Fibroblast of lung (primary cell): ENCODE data around the gene CFAP92. TPM values are rescaled to one million over a fixed set of nuclear protein-coding genes. Genes with fewer than 3 reads are reported as not detected.

ENCODE experiments used
- DNase-seq, 2 donors: peaks; one replicate each; pipeline versions ENCODE4 v3.0.0 to v3.0.0-alpha.2; 2010; ENCODE audit warnings: low read depth in 2 of 2
- H2AFZ ChIP-seq: 2 replicates; pipeline ENCODE4 v1.5.1; 2012; ENCODE audit warnings: low read length, control low read depth, inconsistent platforms
- H3K27ac ChIP-seq: 2 replicates; pipeline ENCODE4 v1.5.1; 2011; ENCODE audit warnings: low read length, control low read depth; ENCODE audit not compliant: insufficient read depth
- H3K27me3 ChIP-seq: 2 replicates; pipeline ENCODE4 v1.5.1; 2011; ENCODE audit warnings: mild to moderate bottlenecking, low read length; ENCODE audit not compliant: control insufficient read depth, insufficient read depth
- H3K36me3 ChIP-seq: 2 replicates; pipeline ENCODE4 v1.5.1; 2011; ENCODE audit warnings: low read length; ENCODE audit not compliant: control insufficient read depth, insufficient read depth
- H3K4me1 ChIP-seq: 2 replicates; pipeline ENCODE4 v1.5.1; 2011; ENCODE audit warnings: low read length; ENCODE audit not compliant: control insufficient read depth, insufficient read depth; ENCODE audit errors: extremely low read depth
- H3K4me2 ChIP-seq: 2 replicates; pipeline ENCODE4 v1.5.1; 2011; ENCODE audit warnings: low read length, control low read depth; ENCODE audit not compliant: insufficient read depth; ENCODE audit errors: extremely low read depth
- H3K4me3 ChIP-seq, 4 experiments: fragments of 200-600 bp in 1 of 4; sonication (generic) in 1 of 4; replicated peaks in 1 of 4; 2 replicates each; pipeline ENCODE4 v1.5.1; 2011 to 2016; ENCODE audit warnings: low read length in 4 of 4, low read depth in 3 of 4, mild to moderate bottlenecking in 3 of 4, control low read depth in 2 of 4, inconsistent platforms in 1 of 4, mixed read lengths in 1 of 4; ENCODE audit not compliant: insufficient read depth in 1 of 4; ENCODE audit errors: control extremely low read depth in 1 of 4
- H3K79me2 ChIP-seq: 2 replicates; pipeline ENCODE4 v1.5.1; 2012; ENCODE audit warnings: mild to moderate bottlenecking, low read length, inconsistent platforms; ENCODE audit not compliant: control insufficient read depth, insufficient read depth
- H3K9ac ChIP-seq: 2 replicates; pipeline ENCODE4 v1.5.1; 2011; ENCODE audit warnings: mild to moderate bottlenecking, low read length, control low read depth; ENCODE audit not compliant: insufficient read depth
- H3K9me3 ChIP-seq: 2 replicates; pipeline ENCODE4 v1.5.1; 2012; ENCODE audit warnings: low read depth, low read length; ENCODE audit not compliant: control insufficient read depth, insufficient read depth
- H4K20me1 ChIP-seq: 2 replicates; pipeline ENCODE4 v1.5.1; 2011; ENCODE audit warnings: low read length; ENCODE audit not compliant: control insufficient read depth, insufficient read depth; ENCODE audit errors: extremely low read depth
- EZH2 ChIP-seq: IDR thresholded peaks from 2 replicates; pipeline ENCODE4 v1.5.1; 2012; ENCODE audit warnings: low read length, control low read depth, mild to moderate bottlenecking; ENCODE audit errors: missing control alignments
- polyA plus RNA-seq, 2 donors: library from polyadenylated mRNA; depleted of rRNA in 1 of 2; stranded (reverse) in 1 of 2; unstranded in 1 of 2; fragments of >200 nt; gene quantifications; 2 replicates each; pipeline ENCODE4 v1.2.1, GENCODE V29; 2011 to 2012; ENCODE audit warnings: missing spikeins in 1 of 2
- total RNA-seq: library from RNA; depleted of rRNA; stranded (reverse); fragments of >200 nt; gene quantifications from 2 replicates; pipeline ENCODE4 v1.2.1, GENCODE V29; 2014
- TF ChIP-seq, protein P1 (sequence below), 2 donors: IDR thresholded peaks in 1 of 2; conservative IDR thresholded peaks in 1 of 2; 1 replicate in 1 of 2; 2 replicates in 1 of 2; pipeline ENCODE4 v1.5.1; 2011 to 2012; ENCODE audit warnings: low read length in 2 of 2, control low read depth in 1 of 2, inconsistent platforms in 1 of 2, low read depth in 1 of 2, mild to moderate bottlenecking in 1 of 2

Gene CFAP92
- total and polyA plus RNA-seq, 2 donors (not counting 1 experiment from before 2014, with no cell fraction given), result 0.07 TPM; not detected in 1

DNA sequence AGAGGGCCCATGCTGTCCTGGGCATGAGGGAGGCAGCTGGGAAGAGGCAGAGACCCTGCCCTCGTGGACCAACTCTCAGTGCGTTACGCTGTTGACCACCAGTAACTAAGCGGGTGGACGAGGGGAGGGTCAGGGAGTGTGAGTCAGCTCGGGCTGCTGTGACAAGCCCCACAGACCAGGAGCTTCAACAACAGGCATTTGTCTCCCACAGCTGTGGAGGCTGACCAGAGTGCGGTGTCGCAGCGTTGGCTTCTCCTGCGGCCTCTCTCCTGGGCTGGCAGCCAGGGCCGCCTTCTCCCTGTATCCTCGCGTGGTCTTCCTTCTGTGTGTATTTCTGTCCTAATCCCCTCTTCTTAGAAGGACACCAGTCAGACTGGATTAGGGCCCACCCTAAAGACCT is 20.3 kb upstream of the CFAP92 start:
- Histone ChIP-seq H3K36me3 (no peaks in the 10 kb centered on the region), H3K9me3 (no peaks in the 10 kb centered on the region), H4K20me1 (no peaks in the 10 kb centered on the region), H3K9ac (no peak overlapping the region), H2AFZ (no peak overlapping the region), H3K79me2 (no peaks in the 10 kb centered on the region), H3K4me3 (no peak overlapping the region), H3K4me1 (no peaks in the 10 kb centered on the region), H3K27ac (no peak overlapping the region), H3K27me3 (peaks cover 3% of the 10 kb centered on the region), H3K4me2 (no peak overlapping the region)
- no peak for TF ChIP-seq EZH2
- TF ChIP-seq, protein P1, sequence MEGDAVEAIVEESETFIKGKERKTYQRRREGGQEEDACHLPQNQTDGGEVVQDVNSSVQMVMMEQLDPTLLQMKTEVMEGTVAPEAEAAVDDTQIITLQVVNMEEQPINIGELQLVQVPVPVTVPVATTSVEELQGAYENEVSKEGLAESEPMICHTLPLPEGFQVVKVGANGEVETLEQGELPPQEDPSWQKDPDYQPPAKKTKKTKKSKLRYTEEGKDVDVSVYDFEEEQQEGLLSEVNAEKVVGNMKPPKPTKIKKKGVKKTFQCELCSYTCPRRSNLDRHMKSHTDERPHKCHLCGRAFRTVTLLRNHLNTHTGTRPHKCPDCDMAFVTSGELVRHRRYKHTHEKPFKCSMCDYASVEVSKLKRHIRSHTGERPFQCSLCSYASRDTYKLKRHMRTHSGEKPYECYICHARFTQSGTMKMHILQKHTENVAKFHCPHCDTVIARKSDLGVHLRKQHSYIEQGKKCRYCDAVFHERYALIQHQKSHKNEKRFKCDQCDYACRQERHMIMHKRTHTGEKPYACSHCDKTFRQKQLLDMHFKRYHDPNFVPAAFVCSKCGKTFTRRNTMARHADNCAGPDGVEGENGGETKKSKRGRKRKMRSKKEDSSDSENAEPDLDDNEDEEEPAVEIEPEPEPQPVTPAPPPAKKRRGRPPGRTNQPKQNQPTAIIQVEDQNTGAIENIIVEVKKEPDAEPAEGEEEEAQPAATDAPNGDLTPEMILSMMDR (conservative IDR thresholded peaks at IDR 0.05 in 1 of 2, IDR thresholded peaks at IDR 0.05 in 1 of 2; ENCODE audit: low read depth in 1 of 2, low read length in 2 of 2), result no peak
- DNase-seq, result peak in 1 of 2 donors; percentile 24

DNA sequence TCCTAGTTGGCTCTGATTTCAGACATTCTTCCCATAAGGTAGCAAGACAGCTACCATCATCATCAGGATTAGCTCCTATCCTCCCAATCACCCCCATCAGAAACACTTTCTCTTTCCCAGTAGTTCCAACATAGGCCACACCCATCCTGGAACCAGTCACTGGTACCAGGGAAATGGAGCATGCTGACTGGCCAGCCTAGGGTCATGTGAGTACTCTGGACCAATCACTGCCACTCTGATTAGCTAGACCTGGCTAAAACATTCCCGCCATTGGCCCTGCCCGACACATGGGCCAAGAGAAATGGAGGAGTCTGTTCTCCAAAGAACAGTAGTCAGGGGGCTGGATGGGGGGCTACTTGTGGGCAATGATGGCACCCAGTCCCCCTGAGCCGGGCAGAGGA is 19.6 kb upstream of the CFAP92 start:
- TF ChIP-seq, protein P1 (conservative IDR thresholded peaks at IDR 0.05 in 1 of 2, IDR thresholded peaks at IDR 0.05 in 1 of 2; ENCODE audit: low read depth in 1 of 2, low read length in 2 of 2), result no peak
- TF ChIP-seq EZH2, result no peak
- Histone ChIP-seq H3K4me2 (no peak overlapping the region), H4K20me1 (no peaks in the 10 kb centered on the region), H3K79me2 (no peaks in the 10 kb centered on the region), H3K36me3 (no peaks in the 10 kb centered on the region), H2AFZ (no peak overlapping the region), H3K9me3 (no peaks in the 10 kb centered on the region), H3K4me3 (no peak overlapping the region), H3K27ac (no peak overlapping the region), H3K4me1 (no peaks in the 10 kb centered on the region), H3K9ac (no peak overlapping the region), H3K27me3 (peaks cover 3% of the 10 kb centered on the region)
- no peak for DNase-seq

DNA sequence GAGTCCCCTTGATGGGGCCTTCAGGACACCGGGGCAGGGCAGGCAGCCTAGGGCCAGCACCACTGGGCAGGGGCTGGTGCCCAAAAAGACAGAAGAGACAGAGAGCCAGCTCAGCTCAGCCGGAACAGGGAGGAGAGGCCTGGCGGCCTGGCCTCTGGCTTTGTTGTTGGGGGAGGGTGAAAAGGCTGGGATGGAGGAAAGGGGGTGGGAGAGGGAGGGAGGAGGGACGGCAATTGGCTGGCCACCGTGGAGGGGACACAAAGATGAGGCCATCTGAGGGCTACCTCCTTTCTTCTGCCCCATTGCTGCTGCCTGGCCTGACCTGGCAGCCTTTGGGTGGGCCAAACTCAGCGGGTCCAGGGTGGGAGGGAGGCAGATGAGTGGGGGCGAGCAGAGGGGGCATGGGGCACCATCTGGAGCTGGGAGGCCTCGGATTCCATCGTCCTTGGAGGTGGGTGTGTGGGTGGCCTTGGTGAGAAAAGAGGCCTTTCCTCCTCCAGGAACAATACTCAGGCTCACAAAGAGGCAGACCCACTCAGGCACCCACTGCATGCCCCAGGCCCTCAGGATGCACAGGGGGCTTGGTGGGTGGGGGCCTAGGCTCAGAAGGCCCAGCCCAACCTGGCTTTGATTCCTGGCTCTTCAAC is 16.6 kb upstream of the CFAP92 start:
- no peaks in the 10 kb centered on the region for H3K79me2 ChIP-seq
- H3K9me3 ChIP-seq, result no peaks in the 10 kb centered on the region
- no peak overlapping the region for H3K4me2 ChIP-seq
- no peak overlapping the region for H3K27ac ChIP-seq
- H3K27me3 ChIP-seq, result peaks cover 3% of the 10 kb centered on the region
- DNase-seq, result no peak
- no peak overlapping the region for H3K4me3 ChIP-seq
- H3K36me3 ChIP-seq, result no peaks in the 10 kb centered on the region
- no peak overlapping the region for H3K9ac ChIP-seq
- H4K20me1 ChIP-seq, result no peaks in the 10 kb centered on the region
- peaks cover 2% of the 10 kb centered on the region for H3K4me1 ChIP-seq
- H2AFZ ChIP-seq, result no peak overlapping the region
- TF ChIP-seq, protein P1 (conservative IDR thresholded peaks at IDR 0.05 in 1 of 2, IDR thresholded peaks at IDR 0.05 in 1 of 2; ENCODE audit: low read depth in 1 of 2, low read length in 2 of 2), result no peak
- TF ChIP-seq EZH2, result no peak
